Colonic mucosa (tissue), 4 donors: ENCODE data around the gene BCAS3. TPM values are rescaled to one million over a fixed set of nuclear protein-coding genes. Genes with fewer than 3 reads are reported as not detected.

Source experiments
- DNase-seq: peaks from one replicate; pipeline ENCODE4 v3.0.0-alpha.2; 2020
- H3K27ac ChIP-seq: fragments of 200-600 bp; one replicate; pipeline ENCODE4 v1.8.0; 2021
- H3K27me3 ChIP-seq: fragments of 200-600 bp; one replicate; pipeline ENCODE4 v1.8.0; 2021
- H3K36me3 ChIP-seq: fragments of 200-600 bp; one replicate; pipeline ENCODE4 v1.8.0; 2021
- H3K4me1 ChIP-seq: fragments of 200-600 bp; one replicate; pipeline ENCODE4 v1.8.0; 2021; ENCODE audit warnings: mild to moderate bottlenecking
- H3K4me3 ChIP-seq: fragments of 200-600 bp; one replicate; pipeline ENCODE4 v1.8.0; 2021
- H3K9ac ChIP-seq, 2 donors: one replicate each; pipeline ENCODE4 v1.7.0; 2013; ENCODE audit warnings: control low read depth in 2 of 2, low read depth in 2 of 2, low read length in 2 of 2
- H3K9me3 ChIP-seq: fragments of 200-600 bp; one replicate; pipeline ENCODE4 v1.8.0; 2021
- CTCF ChIP-seq: fragments of 200-600 bp; IDR thresholded peaks from one replicate; pipeline ENCODE4 v1.8.0; 2022; ENCODE audit warnings: antibody characterized with exemption, mild to moderate bottlenecking
- intact Hi-C: fragments of 100-400 bp; cut with DNase I; formaldehyde crosslinking; loops from one replicate; pipeline ENCODE4 v1.14.1; 2022
- total RNA-seq, 2 donors: library from RNA; stranded (reverse); fragmentation: NEBNext Ultra II Directional in 1 of 2; extraction: Animal tissue kit (Norgen Biotek cat#: 25700) in 1 of 2; gene quantifications; one replicate each; pipeline ENCODE4 v1.2.1, GENCODE V29; 2021
- donor health status: healthy.
- donor health status: DM: no; HTN: no; CAD: no.
- donor health status: DM: no; HTN: no; CAD: no.

Gene BCAS3
- total RNA-seq, 2 donors from 2014 or later = 11.0 to 17.8 TPM

- Histone ChIP-seq H3K4me3 (no peak overlapping the region), H3K9me3 (no peaks in the 10 kb centered on the region), H3K4me1 (no peaks in the 10 kb centered on the region), H3K36me3 (no peaks in the 10 kb centered on the region), H3K27ac (no peak overlapping the region), H3K27me3 (no peaks in the 10 kb centered on the region), H3K9ac (no peak overlapping the region)
- intact Hi-C loops = no loop called here
- no peak for TF ChIP-seq CTCF
- DNase-seq = no peak
These were observed 510.4 kb downstream of the BCAS3 start for GRCh38 chr17:61188081-61188480.

- H3K9ac ChIP-seq = no peak overlapping the region
- DNase-seq = no peak
- H3K36me3 ChIP-seq = no peaks in the 10 kb centered on the region
- no peaks in the 10 kb centered on the region for H3K4me1 ChIP-seq
- no peak for TF ChIP-seq CTCF
- no peak overlapping the region for H3K4me3 ChIP-seq
- no peaks in the 10 kb centered on the region for H3K9me3 ChIP-seq
- H3K27me3 ChIP-seq = no peaks in the 10 kb centered on the region
- intact Hi-C loops = no loop called here
- H3K27ac ChIP-seq = no peak overlapping the region
These were observed 512.3 kb downstream of the BCAS3 start for GRCh38 chr17:61189968-61190367.

GRCh38 chr17:61196302-61196704 is 518.7 kb downstream of the BCAS3 start:
- Histone ChIP-seq H3K4me3 (no peak overlapping the region), H3K9me3 (no peaks in the 10 kb centered on the region), H3K4me1 (no peaks in the 10 kb centered on the region), H3K9ac (no peak overlapping the region), H3K36me3 (no peaks in the 10 kb centered on the region), H3K27ac (no peak overlapping the region), H3K27me3 (no peaks in the 10 kb centered on the region)
- DNase-seq = no peak
- no peak for TF ChIP-seq CTCF
- intact Hi-C loops = no loop called here

GRCh38 chr17:61196799-61197198 is 519.1 kb downstream of the BCAS3 start:
- Histone ChIP-seq H3K9ac (no peak overlapping the region), H3K9me3 (no peaks in the 10 kb centered on the region), H3K36me3 (no peaks in the 10 kb centered on the region), H3K27me3 (no peaks in the 10 kb centered on the region), H3K4me1 (no peaks in the 10 kb centered on the region), H3K4me3 (no peak overlapping the region), H3K27ac (no peak overlapping the region)
- intact Hi-C loops = no loop called here
- DNase-seq = no peak
- no peak for TF ChIP-seq CTCF

GRCh38 chr17:61199431-61200338 is 522.0 kb downstream of the BCAS3 start:
- TF ChIP-seq CTCF = no peak
- Histone ChIP-seq H3K9ac (no peak overlapping the region), H3K4me3 (no peak overlapping the region), H3K4me1 (no peaks in the 10 kb centered on the region), H3K36me3 (no peaks in the 10 kb centered on the region), H3K9me3 (no peaks in the 10 kb centered on the region), H3K27ac (no peak overlapping the region), H3K27me3 (no peaks in the 10 kb centered on the region)
- DNase-seq = no peak
- intact Hi-C loops = no loop called here
